ENCODE results near the gene NDUFB6.

DNA sequence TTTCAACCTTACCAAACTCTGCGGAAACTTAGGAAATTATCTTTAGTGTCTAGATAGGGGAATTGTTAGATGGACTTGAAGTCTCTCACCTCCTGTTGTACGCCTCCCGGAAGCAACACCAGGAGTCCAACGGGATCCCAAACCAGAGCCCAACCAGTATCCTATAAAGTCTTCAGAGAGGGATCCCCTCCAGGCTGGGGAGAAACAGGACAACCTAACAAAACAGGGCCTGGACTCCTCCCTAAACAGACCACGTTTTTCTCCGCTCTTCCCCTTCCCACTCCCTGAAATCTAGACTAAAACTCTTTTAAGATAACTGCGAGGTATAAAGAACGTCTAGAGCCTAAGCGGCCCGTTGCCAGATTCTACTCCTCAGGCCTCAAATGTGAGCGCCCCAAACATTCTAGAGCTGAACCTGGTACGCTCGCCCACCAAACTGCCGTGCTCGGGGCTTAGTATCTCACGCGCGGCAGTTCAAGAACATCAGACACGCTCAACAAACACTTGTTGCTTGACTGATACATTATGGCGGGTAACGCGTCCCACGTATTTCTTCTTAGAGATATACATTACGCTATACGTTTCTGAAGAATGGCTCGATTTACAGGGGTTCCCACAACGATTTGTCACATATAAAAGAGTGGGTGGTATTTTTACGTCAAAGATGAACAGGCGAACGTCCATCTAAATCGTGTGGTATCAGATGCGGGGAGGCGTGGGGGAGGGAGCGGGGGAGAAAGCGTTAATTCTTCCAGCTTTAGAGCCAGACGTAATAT lies 21.5 kb downstream of the NDUFB6 start:
- no peak for TF ChIP-seq ZFX (IDR thresholded peaks at IDR 0.05; ENCODE audit: borderline replicate concordance)
- TF ChIP-seq, protein P1, sequence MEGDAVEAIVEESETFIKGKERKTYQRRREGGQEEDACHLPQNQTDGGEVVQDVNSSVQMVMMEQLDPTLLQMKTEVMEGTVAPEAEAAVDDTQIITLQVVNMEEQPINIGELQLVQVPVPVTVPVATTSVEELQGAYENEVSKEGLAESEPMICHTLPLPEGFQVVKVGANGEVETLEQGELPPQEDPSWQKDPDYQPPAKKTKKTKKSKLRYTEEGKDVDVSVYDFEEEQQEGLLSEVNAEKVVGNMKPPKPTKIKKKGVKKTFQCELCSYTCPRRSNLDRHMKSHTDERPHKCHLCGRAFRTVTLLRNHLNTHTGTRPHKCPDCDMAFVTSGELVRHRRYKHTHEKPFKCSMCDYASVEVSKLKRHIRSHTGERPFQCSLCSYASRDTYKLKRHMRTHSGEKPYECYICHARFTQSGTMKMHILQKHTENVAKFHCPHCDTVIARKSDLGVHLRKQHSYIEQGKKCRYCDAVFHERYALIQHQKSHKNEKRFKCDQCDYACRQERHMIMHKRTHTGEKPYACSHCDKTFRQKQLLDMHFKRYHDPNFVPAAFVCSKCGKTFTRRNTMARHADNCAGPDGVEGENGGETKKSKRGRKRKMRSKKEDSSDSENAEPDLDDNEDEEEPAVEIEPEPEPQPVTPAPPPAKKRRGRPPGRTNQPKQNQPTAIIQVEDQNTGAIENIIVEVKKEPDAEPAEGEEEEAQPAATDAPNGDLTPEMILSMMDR (IDR thresholded peaks at IDR 0.05) = no peak
